Upper lobe of left lung (tissue), 6 donors: ENCODE measurements around the gene MLLT6. TPM values are rescaled to one million over a fixed set of nuclear protein-coding genes. Genes with fewer than 3 reads are reported as not detected.

ENCODE experiments used
- ATAC-seq, 2 donors: fragments of 200-7000 bp; cut with Tn5 transposase; one replicate each; pipeline ENCODE4 v1.9.1; 2022; ENCODE audit warnings: mild to moderate bottlenecking in 2 of 2, moderate library complexity in 2 of 2; ENCODE audit not compliant: low FRiP score in 2 of 2
- DNase-seq, 2 donors: peaks; one replicate each; pipeline ENCODE4 v3.0.0-alpha.2; 2019 to 2020
- H3K27ac ChIP-seq, 4 donors: fragments of 200-600 bp; sonication (generic); one replicate each; pipeline ENCODE4 v1.5.1; 2016 to 2019
- H3K27me3 ChIP-seq, 4 donors: fragments of 200-600 bp; sonication (generic); one replicate each; pipeline ENCODE4 v1.5.1; 2017 to 2019
- H3K36me3 ChIP-seq, 4 donors: fragments of 200-600 bp; sonication (generic); one replicate each; pipeline ENCODE4 v1.5.1; 2016 to 2019
- H3K4me1 ChIP-seq, 4 donors: fragments of 200-600 bp; sonication (generic); one replicate each; pipeline ENCODE4 v1.5.1; 2018 to 2019
- H3K4me3 ChIP-seq, 4 donors: fragments of 200-600 bp; sonication (generic); one replicate each; pipeline ENCODE4 v1.5.1; 2017 to 2019; ENCODE audit warnings: mild to moderate bottlenecking in 2 of 4, moderate library complexity in 1 of 4
- H3K9me3 ChIP-seq, 4 donors: fragments of 200-600 bp; sonication (generic); one replicate each; pipeline ENCODE4 v1.5.1; 2018 to 2019
- EP300 ChIP-seq, 4 donors: sonication (generic); formaldehyde crosslinking; IDR thresholded peaks; one replicate each; pipeline ENCODE4 v1.5.1; 2017; ENCODE audit warnings: antibody characterized with exemption in 4 of 4, control low read depth in 2 of 4
- POLR2A ChIP-seq, 4 donors: fragments of 450-650 bp; IDR thresholded peaks; one replicate each; pipeline ENCODE4 v1.5.1; 2016 to 2017; ENCODE audit warnings: antibody characterized with exemption in 4 of 4, mild to moderate bottlenecking in 2 of 4
- POLR2AphosphoS5 ChIP-seq, 2 donors: sonication (generic); formaldehyde crosslinking; IDR thresholded peaks; one replicate each; pipeline ENCODE4 v1.5.1; 2017; ENCODE audit warnings: antibody characterized with exemption in 2 of 2
- WGBS, 2 donors: methylation state at CpG; one replicate each; pipeline ENCODE4 v1.1.5; 2017 to 2018; 5-methylcytosine and 5-hydroxymethylcytosine counted together
- total RNA-seq, 6 donors: library from RNA; depleted of rRNA in 4 of 6; stranded (reverse); fragments of >200 nt in 4 of 6; gene quantifications; one replicate each; pipeline versions ENCODE4 v1.1.0 to v1.2.1, GENCODE V29; 2016 to 2021
- TF ChIP-seq, protein P1 (sequence below), 6 experiments: fragments of 450-650 bp in 4 of 6; fragments of 200-600 bp in 2 of 6; sonication (generic) in 2 of 6; IDR thresholded peaks; one replicate each; pipeline ENCODE4 v1.5.1; 2016 to 2019; ENCODE audit warnings: antibody characterized with exemption in 6 of 6
- donor health status: DM: no; HTN: no; CAD: no; lungs with moderate emphysema.
- donor health status: DM: no; HTN: yes; CAD: no; lungs with severe emphysema.

MLLT6 gene
- total RNA-seq, 6 donors from 2014 or later: 69.2 to 305 (median 122) TPM

DNA sequence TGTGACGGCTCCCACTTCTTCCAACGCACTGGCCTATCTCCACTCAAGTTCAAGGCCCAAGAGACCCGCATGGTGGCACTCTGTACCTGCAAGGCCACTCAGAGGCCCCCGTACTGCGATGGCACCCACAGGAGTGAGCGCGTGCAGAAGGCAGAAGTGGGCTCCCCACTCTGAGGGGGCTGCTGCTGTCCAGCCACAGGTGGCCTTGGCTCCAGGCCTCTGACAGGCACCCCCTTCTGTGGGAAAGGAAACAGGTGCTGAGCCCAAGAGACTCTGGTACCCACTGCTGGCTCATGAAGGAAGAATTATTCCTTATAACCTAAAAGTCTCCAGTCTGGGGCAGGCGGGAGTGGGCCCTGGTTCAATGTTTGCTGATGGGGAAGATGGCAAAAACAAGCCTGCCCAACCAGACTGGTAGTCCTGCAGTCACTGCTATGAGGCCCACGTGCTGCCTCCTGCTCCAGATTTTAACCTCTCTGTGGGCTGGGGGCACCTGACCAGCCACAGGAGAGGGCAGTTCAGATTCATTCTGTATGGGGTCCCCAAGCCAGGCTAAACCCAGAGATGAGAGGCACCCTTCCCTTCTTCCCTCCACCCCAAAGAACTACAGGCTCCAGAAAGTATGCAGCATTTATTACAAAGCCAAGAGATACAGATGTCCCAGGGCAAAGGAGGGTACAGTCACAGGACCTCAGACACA, 28.4 kb downstream of the MLLT6 start:
- Histone ChIP-seq H3K9me3 (no peaks in the 10 kb centered on the region), H3K4me1 (peaks cover 31 to 56% (median 41%) of the 10 kb centered on the region in 4 donors), H3K27ac (peak overlapping the region in 1 of 4 donors; percentile 91), H3K27me3 (no peaks in the 10 kb centered on the region), H3K36me3 (peaks cover 0 to 47% (median 36%) of the 10 kb centered on the region in 4 donors), H3K4me3 (no peak overlapping the region)
- WGBS, 2 donors: 60 to 80% methylated on average over 7 to 9 of the region's 9 CpGs
- ATAC-seq: no peak
- no peak for DNase-seq
- TF ChIP-seq, protein P1, sequence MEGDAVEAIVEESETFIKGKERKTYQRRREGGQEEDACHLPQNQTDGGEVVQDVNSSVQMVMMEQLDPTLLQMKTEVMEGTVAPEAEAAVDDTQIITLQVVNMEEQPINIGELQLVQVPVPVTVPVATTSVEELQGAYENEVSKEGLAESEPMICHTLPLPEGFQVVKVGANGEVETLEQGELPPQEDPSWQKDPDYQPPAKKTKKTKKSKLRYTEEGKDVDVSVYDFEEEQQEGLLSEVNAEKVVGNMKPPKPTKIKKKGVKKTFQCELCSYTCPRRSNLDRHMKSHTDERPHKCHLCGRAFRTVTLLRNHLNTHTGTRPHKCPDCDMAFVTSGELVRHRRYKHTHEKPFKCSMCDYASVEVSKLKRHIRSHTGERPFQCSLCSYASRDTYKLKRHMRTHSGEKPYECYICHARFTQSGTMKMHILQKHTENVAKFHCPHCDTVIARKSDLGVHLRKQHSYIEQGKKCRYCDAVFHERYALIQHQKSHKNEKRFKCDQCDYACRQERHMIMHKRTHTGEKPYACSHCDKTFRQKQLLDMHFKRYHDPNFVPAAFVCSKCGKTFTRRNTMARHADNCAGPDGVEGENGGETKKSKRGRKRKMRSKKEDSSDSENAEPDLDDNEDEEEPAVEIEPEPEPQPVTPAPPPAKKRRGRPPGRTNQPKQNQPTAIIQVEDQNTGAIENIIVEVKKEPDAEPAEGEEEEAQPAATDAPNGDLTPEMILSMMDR (IDR thresholded peaks at IDR 0.05): no peak
- no peak for TF ChIP-seq EP300 (IDR thresholded peaks at IDR 0.05)
- TF ChIP-seq POLR2A (IDR thresholded peaks at IDR 0.05): no peak
- no peak for TF ChIP-seq POLR2AphosphoS5 (IDR thresholded peaks at IDR 0.05)

DNA sequence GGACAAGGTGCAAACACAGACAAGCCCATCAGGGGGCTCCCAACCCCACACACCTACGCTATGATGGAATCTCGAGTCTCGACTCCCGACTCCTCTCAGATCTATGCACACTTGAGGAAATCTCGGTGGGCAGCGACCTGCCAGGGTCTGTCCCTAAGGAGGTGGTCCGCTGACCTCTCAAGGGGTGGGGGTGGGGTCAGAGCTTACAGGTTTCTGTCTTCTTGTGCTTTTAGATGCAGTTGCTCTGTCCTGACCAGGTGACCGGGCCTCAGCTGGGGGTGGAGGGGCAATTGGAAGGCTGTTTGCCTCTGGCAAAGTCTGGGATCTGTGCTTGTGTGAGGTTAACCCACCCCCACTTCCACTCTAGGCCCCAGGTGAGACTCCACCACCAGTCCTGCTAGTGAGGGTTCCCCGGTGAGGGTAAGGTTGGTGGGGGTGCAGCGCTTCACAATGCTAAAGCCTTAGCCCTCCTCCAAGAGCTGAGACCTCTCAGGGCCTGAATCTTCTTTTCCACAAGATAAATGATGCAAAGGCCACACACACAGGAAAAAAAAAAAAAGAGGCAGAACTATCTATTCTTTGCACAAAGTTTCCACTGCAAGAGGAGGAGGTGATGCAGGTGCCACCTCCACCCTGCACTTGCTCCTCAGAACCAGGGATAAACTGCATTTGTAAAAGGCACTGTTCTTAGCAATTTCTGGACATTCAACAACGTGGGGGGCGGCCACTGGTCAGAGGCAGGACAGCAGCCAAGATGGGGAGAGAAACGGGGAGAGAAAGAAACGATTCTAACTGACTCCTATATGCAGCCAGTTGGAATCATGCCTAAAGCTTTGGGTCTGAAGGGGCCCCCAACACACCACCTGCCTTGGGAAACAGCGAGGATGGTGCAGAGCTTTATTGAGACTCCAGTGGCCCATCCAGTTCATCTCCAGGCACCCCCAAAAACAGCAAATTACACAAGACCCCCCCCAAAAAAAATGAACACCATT, 29.2 kb downstream of the MLLT6 start:
- ATAC-seq (no peak), DNase-seq (no peak)
- Histone ChIP-seq H3K9me3 (no peaks in the 10 kb centered on the region), H3K4me1 (peaks cover 28 to 47% (median 33%) of the 10 kb centered on the region in 4 donors), H3K36me3 (peaks cover 0 to 56% (median 45%) of the 10 kb centered on the region in 4 donors), H3K4me3 (no peak overlapping the region), H3K27ac (peak overlapping the region in 1 of 4 donors; percentile 91), H3K27me3 (no peaks in the 10 kb centered on the region)
- WGBS, 2 donors: 66 to 73% methylated on average over 14 to 15 of the region's 15 CpGs
- no peak for TF ChIP-seq POLR2AphosphoS5 (IDR thresholded peaks at IDR 0.05)
- TF ChIP-seq EP300 (IDR thresholded peaks at IDR 0.05): no peak
- TF ChIP-seq, protein P1 (IDR thresholded peaks at IDR 0.05): no peak
- no peak for TF ChIP-seq POLR2A (IDR thresholded peaks at IDR 0.05)

DNA sequence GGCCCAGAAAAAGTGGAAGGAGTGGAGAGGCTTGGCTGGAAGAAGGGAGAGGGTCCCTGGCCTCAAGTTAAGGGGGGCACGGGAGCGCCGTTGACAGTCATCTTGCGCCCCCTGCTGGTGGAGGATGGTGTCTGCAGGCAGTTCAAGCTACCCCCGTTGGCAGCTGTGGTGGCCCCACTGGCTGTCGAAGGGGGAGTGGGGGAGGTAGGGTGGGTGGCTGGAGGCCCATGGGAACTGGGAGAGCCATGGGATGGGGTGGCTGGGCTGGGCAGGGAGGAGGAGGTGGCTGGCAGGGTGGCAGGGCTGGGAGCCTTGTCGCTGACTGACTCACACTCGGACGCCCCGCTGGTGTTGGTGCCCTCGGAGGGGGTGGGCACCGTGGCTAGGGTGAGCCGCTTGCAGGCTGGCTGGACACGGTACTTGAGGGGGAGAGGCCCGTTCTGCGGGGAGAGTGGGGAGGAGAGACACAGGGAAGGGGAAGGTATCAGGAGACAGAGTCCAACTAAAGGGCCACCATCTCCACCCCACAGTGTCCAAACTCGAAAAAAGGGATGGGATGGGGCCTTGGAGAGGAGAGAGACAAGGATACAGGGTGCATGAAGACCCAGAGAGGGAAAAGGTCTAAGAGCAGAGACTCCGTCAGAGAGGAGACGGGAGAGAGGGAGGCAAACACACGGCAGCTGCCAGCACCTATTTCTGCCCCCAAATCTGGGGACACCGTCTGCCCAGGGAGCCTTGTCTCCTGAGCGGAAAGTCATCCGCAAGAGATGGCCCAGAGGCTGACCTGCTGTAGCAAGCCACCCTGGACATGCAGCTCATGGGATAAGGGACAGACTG, 30.3 kb downstream of the MLLT6 start:
- Histone ChIP-seq H3K27me3 (no peaks in the 10 kb centered on the region), H3K27ac (peak overlapping the region in 2 of 4 donors; percentile 22 to 36), H3K4me1 (peaks cover 25 to 41% (median 28%) of the 10 kb centered on the region in 4 donors), H3K4me3 (no peak overlapping the region), H3K36me3 (peaks cover 3 to 63% (median 54%) of the 10 kb centered on the region in 4 donors), H3K9me3 (no peaks in the 10 kb centered on the region)
- peak in 1 of 2 donors; percentile 56 for ATAC-seq
- 50 to 54% methylated on average over 23 of the region's 23 CpGs for WGBS, 2 donors
- no peak for TF ChIP-seq POLR2AphosphoS5 (IDR thresholded peaks at IDR 0.05)
- TF ChIP-seq, protein P1 (IDR thresholded peaks at IDR 0.05): peak; percentile 93 to 95 (median 94)
- DNase-seq: peak in 1 of 2 donors; percentile 66

DNA sequence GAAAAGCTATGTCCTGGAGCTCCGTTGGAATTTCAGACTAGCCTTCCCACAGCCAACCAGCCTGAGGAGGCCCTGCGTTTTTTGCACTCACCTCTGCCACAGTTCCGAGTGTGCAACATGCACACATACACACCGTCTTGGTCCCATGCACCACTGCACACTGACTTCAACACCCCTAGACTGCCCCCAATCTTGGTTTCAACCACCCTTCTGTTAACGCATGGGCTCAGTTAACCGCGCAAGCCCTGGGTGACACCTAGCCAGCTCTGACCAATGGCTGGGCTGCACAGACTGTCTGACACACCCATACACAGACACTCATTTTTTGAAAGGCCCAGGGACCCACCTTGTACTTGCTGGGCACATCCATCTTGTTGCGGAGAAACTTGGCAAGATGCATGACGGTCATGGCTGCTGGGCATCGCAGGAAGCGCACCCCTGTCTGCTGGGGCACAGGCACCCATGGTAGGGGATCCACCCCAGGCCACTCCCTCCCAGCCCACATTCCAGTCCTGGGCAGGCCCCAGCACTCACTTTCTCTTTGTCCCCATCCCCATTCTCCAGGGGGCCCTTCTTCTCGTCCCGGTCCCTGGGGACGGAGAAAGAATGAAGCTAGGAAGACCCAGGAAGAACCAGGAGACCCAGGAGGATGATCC, 33.1 kb downstream of the MLLT6 start:
- TF ChIP-seq POLR2AphosphoS5 (IDR thresholded peaks at IDR 0.05) (no peak), POLR2A (IDR thresholded peaks at IDR 0.05) (no peak), EP300 (IDR thresholded peaks at IDR 0.05) (no peak)
- TF ChIP-seq, protein P1 (IDR thresholded peaks at IDR 0.05): no peak
- no peaks in the 10 kb centered on the region for H3K9me3 ChIP-seq
- H3K36me3 ChIP-seq: peaks cover 3 to 60% (median 47%) of the 10 kb centered on the region in 4 donors
- H3K27me3 ChIP-seq: no peaks in the 10 kb centered on the region
- DNase-seq (no peak), ATAC-seq (no peak)
- no peak overlapping the region for H3K4me3 ChIP-seq
- 88 to 92% methylated on average over 11 to 14 of the region's 14 CpGs for WGBS, 2 donors
- H3K27ac ChIP-seq: no peak overlapping the region
- peaks cover 23 to 36% (median 25%) of the 10 kb centered on the region in 4 donors for H3K4me1 ChIP-seq
